NB4 (cell line): ENCODE data around the gene MRM1.

Experiments used
- CTCF ChIP-seq: IDR thresholded peaks from one replicate; pipeline ENCODE4 v1.5.1; 2012; ENCODE audit warnings: low read depth, low read length
- POLR2A ChIP-seq: IDR thresholded peaks from 2 replicates; pipeline ENCODE4 v1.6.1; 2011; ENCODE audit warnings: mild to moderate bottlenecking; ENCODE audit not compliant: insufficient read length; ENCODE audit errors: extremely low read depth

DNA sequence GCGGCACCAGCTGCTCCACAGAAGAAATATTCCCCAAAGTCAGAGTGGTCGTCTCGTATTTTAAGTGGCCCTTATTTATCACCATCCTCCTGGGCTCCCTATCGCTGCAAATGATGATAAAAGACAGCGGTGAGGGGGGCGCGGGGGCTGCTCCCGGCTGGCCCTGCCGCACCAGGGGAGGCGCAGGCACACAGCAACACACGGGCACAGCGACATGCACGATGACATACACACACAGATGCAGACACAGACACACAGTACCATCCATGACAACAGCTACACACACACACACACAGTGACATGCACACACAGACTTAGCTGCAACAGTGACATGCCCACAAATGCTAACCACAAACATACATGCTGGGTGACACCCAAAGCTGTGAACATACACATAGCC lies 52.5 kb downstream of the MRM1 start:
- no peak for TF ChIP-seq CTCF
- no peak for TF ChIP-seq POLR2A
